Measurements from ENCODE around the gene DDX24.

DDX24 gene

DNA sequence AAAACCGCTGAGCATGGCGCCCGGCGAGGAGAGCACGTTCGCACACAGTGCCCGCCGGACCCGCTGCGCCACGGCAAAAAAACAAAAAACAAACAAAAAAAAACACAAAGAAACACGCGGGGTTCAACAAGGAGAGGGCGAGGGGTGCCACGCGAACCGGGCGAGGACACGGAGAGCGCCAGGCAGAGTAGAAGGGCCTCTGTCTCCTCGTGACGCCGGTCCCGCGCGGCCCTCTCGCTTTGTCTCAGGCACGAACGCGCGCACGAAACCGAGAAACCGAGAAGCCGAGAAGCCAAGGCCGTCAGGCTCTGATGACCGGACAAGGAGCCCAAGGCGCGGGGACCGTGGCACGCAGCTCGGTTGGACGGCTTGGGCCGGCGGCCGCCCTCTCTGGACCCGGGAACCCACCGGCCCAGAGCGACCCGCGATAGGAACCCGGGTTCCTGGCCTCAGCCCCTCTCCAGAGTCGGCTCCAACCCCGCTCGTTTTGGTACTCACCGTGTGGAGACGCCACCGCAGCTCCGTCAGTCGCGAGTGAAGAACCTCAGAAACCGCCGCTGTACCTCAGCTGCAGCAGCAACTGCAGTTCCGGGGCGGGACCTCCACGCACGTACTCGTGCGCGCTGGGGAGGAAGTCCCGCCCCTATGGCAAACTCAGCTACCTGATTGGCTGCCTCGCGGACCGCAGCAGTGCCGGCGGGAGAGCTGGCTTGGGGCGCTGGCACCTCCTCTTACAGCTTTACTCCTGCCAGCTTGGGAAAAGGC is at the start of gene DDX24, which contains the start of gene IFI27L1:
DDX24 (minus strand) TSS at position 582 of the 765 bp plus-strand sequence. CDS start 1,460 bp downstream, outside the sequence.
IFI27L1 (plus strand) TSS at position 690 of the 765 bp plus-strand sequence. CDS start 15,628 bp downstream, outside the sequence.
- peak; percentile 89 for DNase-seq (ENCODE audit: low read depth)

GRCh38 chr14:94129758-94130414 is 48.9 kb upstream of the DDX24 start:
- DNase-seq (ENCODE audit: low read depth) = peak; percentile 41

DNA sequence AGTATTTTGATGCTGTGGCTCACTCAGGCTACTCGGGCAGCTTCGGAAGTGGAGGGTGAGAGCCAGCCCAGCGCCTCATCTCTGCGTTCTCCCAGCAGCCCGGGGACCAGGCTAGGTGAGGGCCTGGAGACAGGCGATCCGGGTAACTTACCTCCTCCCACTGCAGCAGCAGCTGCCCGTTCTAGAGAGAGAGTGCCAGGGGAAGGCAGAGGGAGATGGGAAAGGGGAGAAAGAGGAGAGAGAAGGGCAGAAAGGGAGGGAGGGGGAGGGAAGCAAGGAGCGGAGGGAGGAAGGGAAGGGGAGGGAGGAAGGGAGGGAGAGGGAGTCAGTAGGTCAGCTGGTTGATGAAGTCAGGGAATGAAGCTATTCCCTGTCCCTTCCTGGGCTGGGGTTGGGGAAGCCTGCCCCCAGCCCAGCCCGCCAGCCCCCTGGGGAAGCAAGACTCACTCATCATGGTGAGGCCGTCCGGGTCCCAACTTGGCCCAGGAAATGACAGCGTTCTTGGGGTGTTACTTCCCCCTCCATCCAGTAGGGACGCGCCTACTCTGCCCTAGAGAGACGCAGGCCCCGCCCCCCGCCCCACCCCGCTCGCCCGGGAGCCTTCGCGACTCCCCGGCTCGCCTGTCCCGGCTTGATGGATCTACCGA is 48.2 kb upstream of the DDX24 start, which contains the start of gene IFI27L2:
IFI27L2 (minus strand) TSS at position 494 of the 647 bp plus-strand sequence; CDS start at position 454, 40 bp downstream.
- peak; percentile 69 for DNase-seq (ENCODE audit: low read depth)

DNA sequence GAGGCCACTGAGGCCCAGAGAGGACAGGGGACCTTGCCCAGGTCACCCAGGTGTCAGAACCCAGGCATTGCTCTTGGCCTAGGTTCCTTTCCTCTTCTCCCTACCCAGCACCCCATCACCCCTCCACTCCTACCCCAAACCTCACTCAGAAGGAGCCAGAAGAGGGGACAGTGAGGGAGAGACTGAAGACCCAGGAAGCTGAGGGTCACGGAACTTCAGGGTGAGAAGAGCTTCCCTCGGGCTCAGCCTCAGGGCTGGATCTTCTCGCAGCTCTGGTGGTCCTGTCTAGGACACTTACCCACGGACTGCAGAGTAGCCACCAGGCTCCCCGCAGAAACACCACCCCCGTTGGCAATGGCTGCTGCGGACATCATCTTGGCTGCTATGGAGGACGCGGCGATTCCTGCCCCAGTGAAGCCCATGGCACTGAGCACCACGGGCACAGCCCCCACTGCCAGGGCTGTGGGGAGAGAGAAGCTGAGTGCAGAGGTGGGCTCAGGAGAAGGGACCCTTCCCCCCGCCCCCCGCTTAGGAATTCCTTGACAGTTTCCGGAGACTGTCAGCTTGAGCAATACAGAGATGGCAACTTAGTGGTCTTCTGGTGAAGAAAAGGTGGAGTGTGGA is 47.3 kb upstream of the DDX24 start:
- no peak for DNase-seq (ENCODE audit: low read depth)

GRCh38 chr14:94127330-94127729 is 46.3 kb upstream of the DDX24 start:
- no peak for DNase-seq (ENCODE audit: low read depth)

DNA sequence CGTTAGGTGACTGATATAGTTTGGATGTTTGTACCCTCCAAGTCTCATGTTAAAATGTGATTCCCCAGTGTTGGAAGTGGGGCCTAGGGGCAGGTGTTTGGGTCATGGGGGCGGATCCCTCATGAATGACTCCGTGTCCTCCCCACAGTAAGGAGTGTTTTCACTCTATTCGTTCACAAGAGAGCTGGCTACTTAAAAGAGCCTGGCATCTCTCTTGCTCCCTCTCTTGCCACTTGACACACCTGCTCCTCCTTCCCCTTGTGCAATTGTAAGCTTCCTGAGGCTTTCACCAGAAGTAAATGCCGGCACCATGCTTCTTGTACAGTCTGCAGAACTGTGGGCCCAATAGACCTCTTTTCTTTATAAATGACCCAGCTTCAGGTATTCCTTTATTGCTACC is 45.8 kb upstream of the DDX24 start:
- no peak for DNase-seq (ENCODE audit: low read depth)

DNA sequence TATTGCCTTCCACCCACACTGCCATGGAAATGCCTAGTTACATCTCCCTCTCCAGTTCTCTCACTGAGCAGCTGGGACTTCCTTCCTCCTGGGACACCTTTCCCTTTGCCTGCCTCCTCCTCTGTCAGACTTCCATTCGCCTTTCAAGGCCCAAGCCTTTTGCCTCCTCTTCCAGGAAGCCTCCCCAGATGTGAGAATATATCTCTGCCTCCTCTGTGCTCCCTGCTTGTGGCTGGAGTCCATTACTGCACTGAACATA is 45.3 kb upstream of the DDX24 start:
- no peak for DNase-seq (ENCODE audit: low read depth)

DNA sequence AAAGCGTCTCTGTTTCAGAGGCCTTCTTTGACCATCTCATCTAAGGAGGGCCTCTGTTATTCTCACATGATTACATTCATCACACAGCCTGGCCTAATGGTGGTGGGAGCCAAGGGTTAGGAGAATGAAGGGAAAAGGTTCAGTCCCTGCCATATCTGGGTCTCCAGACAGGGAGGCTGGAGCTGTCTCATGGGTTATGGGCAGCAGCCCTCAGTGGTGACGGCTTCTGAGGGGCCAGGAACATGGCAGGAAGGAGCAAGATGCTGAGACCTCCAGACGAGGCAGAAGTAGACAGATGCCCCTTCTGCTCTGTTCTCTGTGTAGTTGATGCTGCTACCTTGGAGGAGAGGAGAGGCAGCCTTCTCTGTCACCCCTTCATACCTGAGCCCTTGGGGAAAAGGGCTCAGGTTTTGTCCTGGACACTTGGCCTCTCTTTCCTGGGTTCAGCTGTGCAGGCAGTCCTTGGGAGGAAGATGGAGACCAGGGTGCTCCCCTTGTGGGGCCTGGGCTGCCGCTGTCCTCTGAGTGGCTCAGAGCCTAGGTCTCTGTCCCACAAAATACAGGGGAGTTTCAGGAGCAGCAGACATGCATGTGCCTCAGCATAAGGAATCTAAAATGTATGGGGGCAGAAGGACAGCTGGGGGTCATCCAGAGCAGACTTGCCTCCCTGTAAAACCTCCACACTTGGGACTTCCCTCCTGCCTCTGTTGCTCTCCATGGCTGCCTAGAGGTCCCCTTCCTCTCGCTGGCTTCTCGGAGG is 44.8 kb upstream of the DDX24 start:
- DNase-seq (ENCODE audit: low read depth) = no peak

DNA sequence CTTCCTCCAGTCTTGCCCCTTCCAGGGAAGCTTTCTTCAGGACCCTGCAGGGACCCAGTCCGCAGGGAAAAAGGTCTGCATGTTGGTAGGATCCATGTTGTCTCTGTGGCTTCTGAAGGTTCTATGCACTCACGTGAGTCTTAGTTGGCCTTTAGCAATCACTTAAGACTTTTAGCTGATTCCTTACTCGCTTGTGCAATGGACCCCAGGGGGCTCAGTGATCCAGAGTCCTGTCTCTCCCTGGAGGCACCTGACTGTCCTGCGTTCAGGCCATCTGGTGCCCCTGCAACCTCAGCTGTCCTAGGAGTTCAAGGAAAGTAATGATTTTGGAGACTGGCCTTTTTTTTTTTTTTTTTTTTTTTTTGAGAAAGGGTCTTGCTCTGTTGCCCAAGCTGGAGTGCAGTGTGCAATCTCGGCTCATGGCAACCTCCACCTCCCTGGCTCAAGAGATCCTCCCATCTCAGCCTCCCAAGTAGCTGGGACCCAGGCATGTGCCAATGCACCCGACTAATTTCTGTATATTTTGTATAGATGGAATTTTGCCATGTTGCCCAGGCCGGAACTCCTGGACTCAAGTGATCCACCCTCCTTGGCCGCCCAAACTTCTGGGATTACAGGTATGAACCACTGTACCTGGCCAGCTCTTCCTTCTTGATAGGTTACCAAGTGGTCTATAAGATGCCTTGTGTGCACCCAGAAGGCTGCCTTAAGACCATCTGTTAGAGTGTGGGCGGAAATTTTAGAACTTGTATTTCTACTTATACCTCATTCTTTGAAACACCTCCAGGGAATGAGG is 43.8 kb upstream of the DDX24 start:
- no peak for DNase-seq (ENCODE audit: low read depth)

- DNase-seq (ENCODE audit: low read depth) = no peak
Measured at GRCh38 chr14:94123868-94124267, 42.9 kb upstream of the DDX24 start.

DNA sequence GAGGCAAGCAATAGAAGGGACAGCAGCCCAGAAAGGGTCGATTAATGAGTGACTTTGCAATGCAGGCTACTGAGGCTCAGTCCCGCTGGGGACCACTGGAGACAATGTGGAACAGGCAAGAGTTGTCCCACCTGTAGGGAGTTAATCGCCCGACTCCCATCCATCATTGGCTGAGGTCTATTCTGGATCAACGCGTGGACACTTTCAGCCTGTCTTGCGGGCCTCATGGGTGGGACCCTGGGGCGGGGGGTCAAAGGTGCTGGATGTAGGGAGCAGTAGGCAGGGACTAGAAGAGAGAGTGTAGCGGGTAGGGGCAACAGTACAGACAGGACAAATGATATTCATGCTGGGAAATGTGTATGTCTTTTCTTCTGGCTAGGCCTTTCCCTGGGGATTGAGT is 42.3 kb upstream of the DDX24 start:
- DNase-seq (ENCODE audit: low read depth) = no peak

DNA sequence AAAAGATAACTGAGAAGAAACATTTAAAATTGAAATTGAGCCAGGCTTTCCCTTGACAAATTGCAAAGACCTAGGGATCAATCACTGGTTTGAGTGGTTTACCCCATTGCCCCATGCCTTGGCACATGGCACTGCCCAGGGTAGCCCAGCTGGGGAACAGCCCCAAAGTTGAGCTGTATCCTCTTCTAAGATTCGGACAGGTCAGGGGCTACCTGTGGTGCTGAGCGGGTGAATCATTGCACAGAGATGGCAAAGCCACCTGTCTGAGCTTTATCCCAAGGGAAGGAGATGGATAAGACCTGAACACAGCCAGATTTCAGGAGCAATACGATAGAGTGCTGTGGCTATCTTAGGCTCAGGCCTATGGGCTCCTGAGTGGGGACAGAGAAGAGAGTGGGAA is 41.4 kb upstream of the DDX24 start:
- no peak for DNase-seq (ENCODE audit: low read depth)

DNA sequence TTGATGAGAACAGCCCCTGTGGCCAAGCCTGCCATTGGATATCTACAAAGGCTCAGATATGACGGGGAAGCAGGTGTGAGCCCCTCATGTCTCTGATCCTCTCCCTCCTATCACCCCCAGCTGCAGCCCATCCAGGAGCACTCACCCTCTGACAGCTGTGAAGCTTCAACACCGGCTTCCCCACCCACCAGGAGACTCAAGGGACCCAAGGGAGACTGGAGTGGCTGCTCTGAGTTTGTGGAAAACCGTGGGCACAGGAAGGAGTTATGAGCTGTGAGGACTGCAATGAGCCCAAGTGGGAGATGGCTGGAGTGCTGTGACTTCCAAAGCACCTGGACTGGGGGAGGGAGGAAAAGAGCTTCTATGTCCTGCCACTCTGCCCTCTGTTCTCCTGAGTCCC is 40.5 kb upstream of the DDX24 start:
- no peak for DNase-seq (ENCODE audit: low read depth)

DNA sequence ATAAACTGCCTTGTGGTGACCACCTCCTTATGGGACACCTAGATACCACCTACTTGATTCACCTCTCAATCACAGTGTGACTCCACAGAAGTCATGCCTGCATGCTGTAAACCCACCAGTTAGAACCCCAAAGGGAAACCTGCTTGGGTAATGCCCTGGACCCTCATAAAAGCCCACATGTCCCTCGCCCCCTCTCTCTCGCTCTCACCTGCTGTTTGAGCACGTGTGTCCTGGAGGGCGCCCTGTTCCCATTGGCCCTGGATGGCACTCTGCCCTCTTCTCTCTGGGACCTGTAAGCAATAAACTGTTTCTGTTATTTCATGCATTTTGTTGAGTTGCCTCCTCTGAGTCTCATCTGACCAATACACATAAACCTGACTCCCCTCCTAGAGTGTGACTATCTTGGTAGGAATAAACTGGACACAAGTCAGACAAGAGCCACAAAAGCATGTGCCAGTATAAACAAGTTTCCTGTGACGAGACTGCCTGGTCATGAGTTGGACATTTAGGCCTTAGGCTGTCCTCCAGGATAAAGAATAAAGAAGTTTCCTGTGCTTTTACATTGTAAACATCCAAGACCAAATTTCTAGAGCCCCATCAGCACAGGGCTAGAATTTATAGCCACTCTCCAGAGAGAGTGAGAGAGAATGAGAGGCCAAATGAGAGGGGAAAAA is 39.8 kb upstream of the DDX24 start:
- DNase-seq (ENCODE audit: low read depth) = no peak

DNA sequence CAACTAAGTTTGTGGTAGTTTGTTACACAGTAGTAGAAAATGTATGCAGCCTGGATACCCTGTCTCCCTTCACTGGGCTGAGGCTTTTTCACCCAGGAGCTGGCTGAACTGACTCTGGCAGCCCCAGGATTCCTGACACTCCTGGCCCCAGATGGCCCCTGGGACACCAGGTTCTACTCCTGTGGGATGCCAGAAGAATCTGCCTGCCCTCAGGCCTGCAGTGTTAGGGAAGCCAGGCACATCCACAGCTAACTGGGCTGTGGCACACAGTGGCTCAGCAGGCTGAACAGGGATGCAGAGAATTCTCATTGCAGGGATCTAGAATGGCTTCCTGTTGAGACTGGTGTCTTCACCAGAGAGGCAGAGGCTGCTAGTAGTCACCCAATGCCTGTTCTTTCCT is 38.1 kb upstream of the DDX24 start:
- DNase-seq (ENCODE audit: low read depth) = no peak

GRCh38 chr14:94117856-94118255 is 36.9 kb upstream of the DDX24 start:
- no peak for DNase-seq (ENCODE audit: low read depth)

- DNase-seq (ENCODE audit: low read depth) = no peak
Measured at GRCh38 chr14:94116701-94117100, 35.7 kb upstream of the DDX24 start.

GRCh38 chr14:94115631-94116030 is 34.6 kb upstream of the DDX24 start:
- DNase-seq (ENCODE audit: low read depth) = no peak

DNA sequence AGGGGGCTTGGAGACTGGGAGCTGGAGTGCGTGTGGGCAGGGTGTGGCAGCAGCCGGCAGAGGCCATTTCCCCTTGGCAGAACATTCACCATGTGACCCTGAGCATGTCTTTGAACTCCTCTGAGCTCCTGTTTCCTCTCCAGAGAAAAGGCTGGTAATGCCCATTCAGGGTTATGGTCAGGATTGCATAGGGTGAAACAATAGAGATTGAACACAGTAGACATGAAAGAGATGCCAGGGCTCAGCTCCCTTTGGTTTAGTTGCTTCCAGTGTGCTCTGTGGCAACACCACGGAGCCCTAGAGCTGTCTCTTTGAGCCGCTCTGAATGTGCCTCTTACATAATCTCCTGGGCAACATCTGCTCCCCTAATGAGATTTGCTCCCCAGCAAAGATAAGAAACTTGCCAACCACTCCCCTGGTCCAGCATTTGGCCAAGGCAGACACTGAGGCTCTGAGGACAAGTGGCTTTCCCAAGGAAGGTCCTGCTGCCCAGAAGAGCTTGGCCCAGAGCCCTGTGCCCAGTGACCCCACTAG is 34.1 kb upstream of the DDX24 start:
- no peak for DNase-seq (ENCODE audit: low read depth)

GRCh38 chr14:94114589-94115057 is 33.6 kb upstream of the DDX24 start:
- DNase-seq (ENCODE audit: low read depth) = no peak

Measured in fibroblast of the conjunctiva (primary cell).